OCI-LY1 (cell line): Measurements from ENCODE around the gene ANTXRL.

ENCODE experiments used
- EZH2 ChIP-seq: fragments of 200-600 bp; sonication (generic), shearing (Covaris generic); IDR thresholded peaks from 2 replicates; pipeline ENCODE4 v1.8.0; 2017; ENCODE audit warnings: borderline replicate concordance, mixed run types, mild to moderate bottlenecking, antibody characterized with exemption, low read length, moderate library complexity, mixed read lengths
- TF ChIP-seq, protein P1 (sequence below): fragments of 200-600 bp; sonication (generic), shearing (Covaris generic); IDR thresholded peaks from 2 replicates; pipeline ENCODE4 v1.5.1; 2017; ENCODE audit warnings: mild to moderate bottlenecking, antibody characterized with exemption, low read length, moderate library complexity, mixed read lengths

DNA sequence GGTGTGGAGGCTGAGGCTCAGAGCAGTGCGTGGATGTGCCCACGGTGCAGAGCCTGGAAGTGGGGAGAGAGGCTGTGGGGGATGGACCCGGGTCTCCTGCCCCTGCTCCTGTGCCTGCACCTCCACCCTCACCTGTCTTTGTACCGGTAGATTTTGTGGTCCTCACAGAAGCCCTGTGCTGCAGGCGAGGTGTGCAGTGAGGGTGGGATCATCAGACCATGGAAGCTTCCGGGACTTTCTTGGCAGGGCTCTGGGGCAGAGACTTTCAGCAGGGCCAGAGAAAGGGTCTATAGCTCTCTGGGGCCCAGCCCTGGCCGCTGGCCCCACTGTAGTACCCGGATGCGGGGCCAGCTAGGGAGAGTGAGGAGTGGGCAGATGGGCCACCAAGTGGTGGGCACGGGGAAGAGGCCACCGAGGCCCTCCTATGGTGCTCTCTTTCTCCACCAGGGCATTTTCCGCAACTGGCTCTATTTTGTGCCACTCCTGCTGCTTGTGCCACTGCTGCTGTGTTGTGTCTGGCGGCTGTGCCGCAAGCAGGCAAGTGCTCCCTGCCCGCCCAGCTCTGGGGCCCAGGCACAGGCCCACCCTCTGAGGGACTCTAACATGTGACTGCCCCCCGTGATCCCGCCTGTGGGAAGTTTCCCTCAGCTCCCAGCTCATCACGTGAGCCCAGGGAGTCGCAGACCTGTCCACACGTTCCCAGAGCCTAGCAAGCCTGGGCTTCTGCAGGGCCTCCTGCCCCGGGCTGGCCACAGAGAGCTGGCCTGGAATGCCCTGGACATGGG lies 22.1 kb downstream of the ANTXRL start:
- TF ChIP-seq, protein P1, sequence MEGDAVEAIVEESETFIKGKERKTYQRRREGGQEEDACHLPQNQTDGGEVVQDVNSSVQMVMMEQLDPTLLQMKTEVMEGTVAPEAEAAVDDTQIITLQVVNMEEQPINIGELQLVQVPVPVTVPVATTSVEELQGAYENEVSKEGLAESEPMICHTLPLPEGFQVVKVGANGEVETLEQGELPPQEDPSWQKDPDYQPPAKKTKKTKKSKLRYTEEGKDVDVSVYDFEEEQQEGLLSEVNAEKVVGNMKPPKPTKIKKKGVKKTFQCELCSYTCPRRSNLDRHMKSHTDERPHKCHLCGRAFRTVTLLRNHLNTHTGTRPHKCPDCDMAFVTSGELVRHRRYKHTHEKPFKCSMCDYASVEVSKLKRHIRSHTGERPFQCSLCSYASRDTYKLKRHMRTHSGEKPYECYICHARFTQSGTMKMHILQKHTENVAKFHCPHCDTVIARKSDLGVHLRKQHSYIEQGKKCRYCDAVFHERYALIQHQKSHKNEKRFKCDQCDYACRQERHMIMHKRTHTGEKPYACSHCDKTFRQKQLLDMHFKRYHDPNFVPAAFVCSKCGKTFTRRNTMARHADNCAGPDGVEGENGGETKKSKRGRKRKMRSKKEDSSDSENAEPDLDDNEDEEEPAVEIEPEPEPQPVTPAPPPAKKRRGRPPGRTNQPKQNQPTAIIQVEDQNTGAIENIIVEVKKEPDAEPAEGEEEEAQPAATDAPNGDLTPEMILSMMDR, result no peak
- TF ChIP-seq EZH2, result no peak
